HCEC 1CT (cell line): ENCODE data around the gene SMAD6.
"Not testable (repeated sequence)": the region's sequence is repeated elsewhere in the genome, so short reads cannot be mapped to it uniquely, and the experiment has no call there.

Source experiments
- DNase-seq: peaks from one replicate; pipeline ENCODE4 v3.0.0-alpha.2; 2017

SMAD6 gene

GRCh38 chr15:66744610-66745279 lies 42.7 kb downstream of the SMAD6 start:
- no peak for DNase-seq

DNA sequence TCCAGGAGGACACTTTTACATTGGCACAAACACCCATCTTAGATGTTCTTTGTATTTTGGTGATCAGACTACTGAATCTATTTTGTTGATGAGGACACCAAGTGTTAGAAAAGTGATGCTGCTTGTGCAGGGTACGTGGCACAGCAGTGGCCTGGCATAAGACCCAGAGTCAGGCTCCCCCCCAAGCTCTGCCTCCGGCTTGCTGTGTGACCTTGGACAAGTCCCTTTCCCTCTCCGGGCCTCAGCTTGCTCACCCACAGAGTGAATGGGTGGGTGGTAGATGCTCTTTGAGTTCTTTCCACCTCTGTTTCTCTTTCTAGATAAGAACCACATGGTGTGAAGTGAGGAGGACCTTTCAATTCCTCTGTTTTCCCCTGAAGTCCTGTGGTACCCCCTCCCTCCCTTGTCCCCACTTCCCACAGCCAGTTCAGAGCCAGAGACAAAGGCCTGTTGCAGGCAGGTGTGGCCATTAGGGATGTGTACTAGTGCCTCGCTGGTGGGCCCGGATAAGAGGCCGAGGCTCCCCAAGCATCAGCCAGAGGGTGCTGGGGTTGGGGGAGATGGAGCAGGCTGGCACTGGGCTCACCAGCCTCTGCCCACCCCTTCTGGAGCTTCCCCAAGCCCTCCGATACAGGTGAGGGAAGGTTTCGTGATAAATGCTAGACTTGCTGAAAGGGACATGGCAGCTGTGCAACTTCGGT lies 43.6 kb downstream of the SMAD6 start:
- no peak for DNase-seq

- no peak for DNase-seq
Observed at GRCh38 chr15:66746231-66746605, 44.2 kb downstream of the SMAD6 start.

GRCh38 chr15:66747223-66747622 lies 45.2 kb downstream of the SMAD6 start:
- no peak for DNase-seq

DNA sequence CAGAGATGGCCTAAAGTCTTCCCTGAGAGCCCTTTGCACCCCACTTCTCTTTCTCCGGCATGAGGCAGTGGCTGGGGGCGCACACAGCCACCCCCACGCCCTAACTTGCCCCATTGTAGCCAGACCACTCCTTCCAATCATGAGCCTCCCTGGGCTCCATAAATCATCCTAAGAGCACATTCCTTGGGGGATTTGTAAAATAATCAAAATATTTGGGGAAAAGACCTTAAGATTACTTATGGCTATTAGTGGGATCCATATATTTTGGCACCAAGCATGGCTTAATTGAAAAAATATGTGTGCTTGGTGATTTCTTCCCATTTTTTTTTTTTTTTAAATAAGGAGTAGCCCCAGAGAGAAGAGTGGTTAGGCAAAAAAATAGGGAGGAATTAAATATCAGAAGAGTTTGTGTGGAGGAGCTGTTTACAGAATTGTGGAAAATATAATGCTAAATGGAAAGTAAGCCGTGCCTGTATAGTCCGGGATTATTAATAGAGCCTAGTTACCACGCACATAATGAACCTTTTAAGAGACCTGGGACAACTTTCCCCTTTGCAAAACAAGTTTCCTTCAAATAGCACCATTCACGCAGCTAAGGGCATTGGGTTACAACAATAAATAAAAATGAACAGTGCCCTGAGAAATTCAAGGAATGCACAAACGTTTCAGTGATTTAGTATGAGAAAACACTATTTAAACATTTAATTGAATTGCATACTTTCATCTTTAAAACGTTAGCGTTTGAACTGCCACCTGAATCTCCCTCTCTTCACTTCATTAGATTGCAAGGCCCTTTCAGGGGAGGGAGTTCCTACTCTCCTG lies 46.1 kb downstream of the SMAD6 start:
- DNase-seq = peak; percentile 72

DNA sequence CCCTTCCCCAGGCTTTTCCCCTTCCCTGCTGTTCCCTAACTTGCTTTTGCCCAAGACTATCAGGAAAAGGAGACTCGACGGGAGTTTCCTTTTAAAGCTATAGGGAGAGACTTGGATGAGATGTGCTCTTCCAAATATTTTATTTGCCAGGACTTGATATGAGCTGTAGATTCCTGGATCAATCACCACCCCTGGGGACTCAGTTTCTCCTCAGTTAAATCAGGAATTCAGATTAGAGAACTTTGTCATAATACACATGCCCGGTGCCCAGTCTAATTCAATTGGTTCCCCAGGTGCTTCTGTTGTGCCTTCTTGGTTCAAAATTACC lies 46.6 kb downstream of the SMAD6 start:
- DNase-seq = no peak

- peak; percentile 33 for DNase-seq
Observed at GRCh38 chr15:66749841-66750575, 48.0 kb downstream of the SMAD6 start.

DNA sequence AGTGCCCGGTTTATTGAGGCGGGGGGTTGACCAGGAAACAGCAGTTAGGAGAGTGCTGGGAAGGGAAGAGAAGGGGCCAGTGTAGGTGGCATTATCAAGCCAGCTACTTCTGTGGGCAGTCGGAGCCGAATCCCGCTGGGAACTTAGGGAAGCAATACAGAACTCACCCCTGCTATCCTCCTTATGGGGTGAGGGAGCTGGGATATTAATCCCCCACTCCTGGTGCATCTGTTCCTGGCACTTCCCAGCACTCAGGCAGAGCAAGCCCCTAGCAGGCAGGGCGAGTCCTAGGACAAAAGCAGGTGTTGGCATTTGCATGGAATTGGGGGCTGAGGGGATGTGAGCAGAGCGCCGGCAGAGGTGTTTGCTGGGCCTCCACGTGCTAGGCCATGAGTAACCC lies 48.6 kb downstream of the SMAD6 start:
- DNase-seq = no peak

- DNase-seq = no peak
Observed at GRCh38 chr15:66751579-66751978, 49.5 kb downstream of the SMAD6 start.

- no peak for DNase-seq
Observed at GRCh38 chr15:66752078-66752477, 50.0 kb downstream of the SMAD6 start.

- no peak for DNase-seq
Observed at GRCh38 chr15:66753687-66754377, 51.8 kb downstream of the SMAD6 start.

- no peak for DNase-seq
Observed at GRCh38 chr15:66754789-66755188, 52.8 kb downstream of the SMAD6 start.

GRCh38 chr15:66755298-66756068 lies 53.4 kb downstream of the SMAD6 start:
- no peak for DNase-seq

- no peak for DNase-seq
Observed at GRCh38 chr15:66756295-66756694, 54.3 kb downstream of the SMAD6 start.

- no peak for DNase-seq
Observed at GRCh38 chr15:66757030-66757429, 55.0 kb downstream of the SMAD6 start.

- no peak for DNase-seq
Observed at GRCh38 chr15:66757521-66757920, 55.5 kb downstream of the SMAD6 start.

GRCh38 chr15:66758217-66758616 lies 56.2 kb downstream of the SMAD6 start:
- not testable (repeated sequence) for DNase-seq

GRCh38 chr15:66758844-66759243 lies 56.8 kb downstream of the SMAD6 start:
- DNase-seq = no peak

- DNase-seq = no peak
Observed at GRCh38 chr15:66760097-66760967, 58.3 kb downstream of the SMAD6 start.

- no peak for DNase-seq
Observed at GRCh38 chr15:66760968-66761725, 59.1 kb downstream of the SMAD6 start.
